Mesenteric fat pad (tissue), 1 donor: ENCODE measurements around the gene VEZF1. TPM values are rescaled to one million over a fixed set of nuclear protein-coding genes. Genes with fewer than 3 reads are reported as not detected.
"Not testable (repeated sequence)": the region's sequence is repeated elsewhere in the genome, so short reads cannot be mapped to it uniquely, and the experiment has no call there.

Experiments used
- DNase-seq: peaks from one replicate; pipeline ENCODE4 v3.0.0-alpha.2; 2020; ENCODE audit warnings: low spot score
- total RNA-seq: library from RNA; stranded (reverse); fragmentation: NEBNext Ultra II Directional; extraction: Animal tissue kit (Norgen Biotek cat#: 25700); gene quantifications from one replicate; pipeline ENCODE4 v1.2.1, GENCODE V29; 2021
- donor health status: DM: yes; HTN: yes; CAD: no.

VEZF1 gene
- total RNA-seq, 1 donor from 2014 or later, result 42.7 TPM

DNA sequence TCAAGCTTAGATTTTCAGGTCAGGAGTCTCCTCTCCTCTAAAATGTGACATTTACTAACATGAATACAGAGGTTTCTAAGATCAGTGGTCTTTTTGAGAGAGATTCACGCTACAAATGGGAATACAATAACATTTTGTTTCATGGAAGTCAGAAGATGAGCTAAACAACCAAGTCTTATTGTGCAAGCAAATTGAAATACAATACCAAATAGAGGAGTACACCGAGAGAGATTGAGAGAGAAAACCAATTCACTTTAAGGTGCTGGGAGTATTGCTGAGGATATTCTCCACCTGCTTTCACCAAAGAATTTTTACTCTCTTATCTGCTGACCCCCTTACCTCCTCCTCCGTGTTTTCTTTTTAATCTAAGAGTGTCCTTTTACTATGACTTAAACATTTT lies 11.5 kb downstream of the VEZF1 start:
- DNase-seq, result no peak

DNA sequence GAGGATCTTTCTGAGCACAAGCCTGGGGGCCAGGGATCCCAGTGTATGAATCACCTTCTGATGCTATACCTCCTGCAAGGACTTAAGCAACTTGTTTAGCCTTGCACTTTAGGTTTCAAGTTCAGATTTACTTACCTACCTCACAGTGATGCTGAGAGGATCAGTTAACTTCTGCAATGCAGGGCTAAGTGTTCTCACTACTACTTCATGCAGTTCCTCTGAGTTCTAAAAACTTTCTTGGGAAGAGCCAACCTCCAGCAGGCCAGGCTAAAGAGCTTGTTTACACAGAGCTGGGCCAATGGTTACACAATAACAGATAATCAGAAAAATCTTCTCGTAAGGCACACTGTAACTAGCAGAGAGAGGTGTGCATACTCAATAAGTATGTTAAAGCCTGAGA lies 13.0 kb downstream of the VEZF1 start:
- DNase-seq, result no peak

- DNase-seq, result not testable (repeated sequence)
Observed at GRCh38 chr17:57974053-57974824, 13.8 kb downstream of the VEZF1 start.

- DNase-seq, result no peak
Observed at GRCh38 chr17:57972151-57972550, 15.9 kb downstream of the VEZF1 start.

DNA sequence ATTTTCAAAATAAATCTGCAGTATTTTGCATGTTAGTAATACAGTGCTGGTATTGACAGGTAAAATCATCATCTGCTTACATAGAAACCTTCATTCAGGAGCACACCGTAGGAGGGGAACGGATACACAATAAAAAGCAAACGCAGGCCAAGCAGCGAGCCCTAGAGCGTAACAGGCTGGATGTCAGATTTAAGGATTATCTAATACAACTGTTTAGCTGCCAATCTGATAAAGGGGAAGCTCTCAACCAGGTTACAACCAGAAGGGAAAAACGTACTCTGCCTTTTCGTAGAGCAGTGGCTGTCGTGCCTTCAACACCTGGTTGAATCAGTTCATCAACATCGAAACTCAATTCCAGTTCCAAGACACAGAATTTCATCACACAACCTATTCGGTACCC lies 16.5 kb downstream of the VEZF1 start:
- DNase-seq, result no peak

- no peak for DNase-seq
Observed at GRCh38 chr17:57970710-57971109, 17.3 kb downstream of the VEZF1 start.

GRCh38 chr17:57968456-57968855 lies 19.6 kb downstream of the VEZF1 start:
- DNase-seq, result no peak

GRCh38 chr17:57966875-57967274 lies 21.2 kb downstream of the VEZF1 start:
- DNase-seq, result no peak

GRCh38 chr17:57966246-57966645 lies 21.8 kb downstream of the VEZF1 start:
- no peak for DNase-seq

DNA sequence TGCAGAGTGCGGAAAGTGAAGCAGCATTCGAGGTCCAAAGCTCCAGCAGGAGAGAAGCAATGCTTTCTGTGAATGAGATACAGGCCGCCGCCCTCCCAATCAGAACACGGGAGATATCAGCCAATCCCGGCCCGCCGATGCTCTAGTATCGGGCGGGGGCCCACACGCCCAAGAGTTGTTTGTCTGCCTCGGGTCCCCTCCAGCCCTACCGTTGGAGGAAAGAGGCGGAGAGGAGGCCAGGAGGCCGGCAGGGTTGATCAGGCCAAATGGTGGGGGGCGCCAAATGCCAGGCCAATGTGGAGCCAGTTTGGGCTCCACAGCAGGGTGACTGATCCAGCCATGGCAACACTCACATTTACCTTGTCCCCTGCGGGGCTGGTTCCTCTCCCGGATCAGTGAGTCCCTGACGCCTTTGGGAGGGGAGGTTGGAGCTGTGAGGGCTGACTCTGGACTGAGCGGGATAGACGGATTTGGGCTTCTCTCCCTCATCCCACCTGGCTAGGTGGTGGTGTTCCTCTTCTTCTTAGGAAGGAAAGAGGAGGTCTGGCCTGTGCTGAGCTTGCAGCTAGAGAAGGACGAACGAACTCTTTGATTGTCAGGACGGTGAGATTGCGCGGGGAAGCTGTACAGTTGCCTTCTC lies 22.4 kb downstream of the VEZF1 start:
- no peak for DNase-seq

DNA sequence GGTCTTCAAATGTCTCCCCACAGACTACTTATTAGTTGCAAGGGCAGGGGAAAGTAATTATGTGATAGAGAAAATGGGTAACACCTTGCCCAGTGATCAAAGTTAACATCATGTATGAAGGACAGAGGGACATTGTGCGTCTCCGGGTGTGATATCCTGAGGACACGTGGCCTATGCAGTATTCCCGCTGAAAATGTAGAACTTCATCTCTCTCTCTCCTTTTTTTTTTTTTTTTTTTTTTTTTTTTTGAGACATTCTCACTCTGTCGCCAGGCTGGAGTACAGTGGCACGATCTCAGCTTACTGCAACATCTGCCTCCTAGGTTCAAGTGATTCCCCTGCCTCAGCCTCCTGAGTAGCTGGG lies 24.9 kb downstream of the VEZF1 start:
- DNase-seq, result no peak

- DNase-seq, result no peak
Observed at GRCh38 chr17:57962279-57963148, 25.5 kb downstream of the VEZF1 start.

DNA sequence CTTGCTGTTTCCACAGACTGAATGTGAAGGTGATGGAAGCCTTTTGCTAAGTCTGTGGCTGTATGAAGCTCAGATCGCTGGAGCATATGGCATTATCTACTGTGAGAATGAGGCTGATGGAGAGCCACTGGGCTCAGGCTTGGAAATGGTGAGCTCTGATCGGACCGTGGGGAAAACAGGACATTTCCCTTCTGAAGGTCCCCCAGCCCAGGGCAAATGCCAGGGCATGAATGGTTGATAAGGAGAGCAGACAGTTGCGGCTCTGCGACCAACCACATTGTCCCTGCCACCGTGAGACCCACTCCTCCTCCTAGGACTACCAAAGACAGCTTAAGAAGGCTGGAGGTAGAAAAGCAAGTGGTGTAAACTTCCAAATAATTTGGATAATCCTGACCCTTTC lies 28.1 kb downstream of the VEZF1 start:
- peak; percentile 59 for DNase-seq

DNA sequence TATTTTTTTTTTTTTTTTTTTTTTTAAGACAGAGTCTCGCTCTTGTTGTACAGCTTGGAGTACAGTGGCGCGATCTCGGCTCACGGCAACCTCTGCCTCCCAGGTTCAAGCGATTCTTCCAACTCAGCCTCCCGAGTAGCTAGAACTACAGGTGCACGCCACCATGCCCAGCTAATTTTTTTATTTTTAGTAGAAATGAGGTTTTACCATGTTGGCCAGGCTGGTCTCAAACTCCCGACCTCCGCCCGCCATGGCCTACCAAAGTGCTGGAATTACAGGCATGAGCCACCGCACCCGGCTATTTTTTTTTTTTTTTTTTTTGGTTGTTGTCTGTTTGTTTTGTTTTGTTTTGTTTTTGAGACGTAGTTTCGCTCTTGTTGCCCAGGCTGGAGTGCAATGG lies 29.7 kb downstream of the VEZF1 start:
- DNase-seq, result peak; percentile 28

- peak; percentile 37 for DNase-seq
Observed at GRCh38 chr17:57957886-57958285, 30.2 kb downstream of the VEZF1 start.

GRCh38 chr17:57957120-57957850 lies 30.8 kb downstream of the VEZF1 start:
- DNase-seq, result peak; percentile 84

DNA sequence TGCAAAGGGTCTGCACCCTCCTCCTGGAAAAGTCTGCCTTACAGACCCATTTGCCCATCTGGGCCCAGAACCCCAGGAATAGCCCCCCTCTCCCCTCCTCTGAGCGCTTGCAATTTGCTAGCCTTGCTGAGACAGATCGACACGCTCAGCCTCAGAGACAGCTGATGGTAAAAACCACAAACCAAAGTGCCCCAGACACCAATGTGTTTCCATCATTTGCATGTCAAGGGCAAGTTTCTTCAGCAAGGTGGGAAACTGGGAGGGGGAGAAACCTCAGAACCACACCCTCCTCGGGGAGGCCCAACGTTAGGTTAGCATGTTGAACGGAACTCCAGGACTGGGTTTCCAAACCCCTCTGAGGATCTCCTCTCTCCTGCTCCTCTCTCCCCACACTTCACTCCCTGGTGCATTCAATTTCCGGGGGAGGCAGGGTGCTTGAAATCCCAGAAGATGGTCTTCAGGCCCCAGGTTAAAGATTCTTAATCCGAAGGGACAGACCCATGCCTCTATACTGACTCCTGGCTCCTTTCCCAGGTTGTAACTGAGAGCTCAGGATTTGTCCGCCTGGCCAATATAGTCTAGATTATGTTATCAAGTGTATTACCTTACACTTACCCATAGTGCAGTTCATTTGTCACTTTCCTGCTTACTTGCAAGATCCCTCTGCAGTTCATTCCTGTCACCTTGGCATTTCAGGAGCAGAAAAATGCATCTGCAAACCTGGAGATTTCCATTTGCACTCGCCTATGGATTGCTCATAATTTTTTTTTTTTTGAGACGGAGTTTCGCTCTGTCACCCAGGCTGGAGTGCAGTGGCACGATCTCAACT lies 31.5 kb downstream of the VEZF1 start:
- DNase-seq, result peak; percentile 33

DNA sequence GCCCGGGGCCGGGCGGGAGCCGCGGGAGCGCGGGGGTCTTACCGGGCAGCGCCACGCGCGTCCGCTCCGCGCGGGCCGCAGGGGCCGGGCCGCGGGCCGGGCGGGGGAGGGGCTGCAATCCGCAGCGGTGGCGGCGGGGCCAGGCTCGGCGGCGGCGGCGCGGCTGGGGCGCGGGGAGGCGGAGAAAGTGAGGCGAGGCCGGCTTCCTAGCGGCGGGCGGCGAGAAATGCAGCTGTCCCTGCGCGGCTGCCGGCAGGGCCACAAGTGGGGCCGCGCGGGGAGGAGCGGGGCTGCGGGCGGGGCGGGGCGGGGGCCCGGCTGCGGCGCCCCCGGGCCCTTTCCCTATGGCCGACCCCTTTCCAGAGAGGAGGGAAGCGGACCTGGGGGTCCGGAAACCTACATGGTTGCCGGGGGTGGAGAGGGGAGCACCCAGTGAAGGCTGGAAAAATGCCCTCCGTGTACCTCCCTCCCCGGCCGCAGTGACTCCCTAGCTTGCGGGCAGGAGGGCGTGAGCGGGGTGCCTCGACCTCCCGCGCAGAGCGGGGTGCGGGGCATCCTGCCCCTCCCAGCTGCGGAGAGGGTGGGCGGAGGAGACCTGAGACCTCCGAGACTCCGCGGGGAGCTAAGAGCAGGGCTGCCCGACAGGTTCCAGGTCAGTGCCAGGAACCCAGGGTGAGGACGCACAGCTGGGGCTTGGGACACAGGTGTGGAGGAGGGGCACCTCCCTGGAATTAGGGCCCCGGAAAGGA lies 32.7 kb downstream of the VEZF1 start, which contains the start of gene CUEDC1:
Gene CUEDC1 (minus strand): TSS at position 230 of the 749 bp plus-strand sequence. CDS start 69,848 bp downstream, outside the sequence.
- peak; percentile 95 for DNase-seq

- peak; percentile 91 for DNase-seq
Observed at GRCh38 chr17:57954397-57955182, 33.5 kb downstream of the VEZF1 start.
